ENCODE results near the gene FILIP1L.

GRCh38 chr3:100098784-100099070, 15.6 kb downstream of the FILIP1L start:
- TF ChIP-seq POLR2AphosphoS5 (IDR thresholded peaks at IDR 0.05; ENCODE audit: low read depth, low read length), result no peak
- TF ChIP-seq REST (IDR thresholded peaks at IDR 0.05; ENCODE audit: insufficient read depth in 1 of 2, low read depth in 2 of 2, low read length in 2 of 2), result no peak
